Pons (tissue), 1 donor: Measurements from ENCODE around the gene SAA4.
"Not testable (repeated sequence)": the region's sequence is repeated elsewhere in the genome, so short reads cannot be mapped to it uniquely, and the experiment has no call there.

Experiments used
- DNase-seq: peaks from one replicate; pipeline ENCODE4 v3.0.0-alpha.2; 2016; ENCODE audit warnings: low spot score

Gene SAA4

DNA sequence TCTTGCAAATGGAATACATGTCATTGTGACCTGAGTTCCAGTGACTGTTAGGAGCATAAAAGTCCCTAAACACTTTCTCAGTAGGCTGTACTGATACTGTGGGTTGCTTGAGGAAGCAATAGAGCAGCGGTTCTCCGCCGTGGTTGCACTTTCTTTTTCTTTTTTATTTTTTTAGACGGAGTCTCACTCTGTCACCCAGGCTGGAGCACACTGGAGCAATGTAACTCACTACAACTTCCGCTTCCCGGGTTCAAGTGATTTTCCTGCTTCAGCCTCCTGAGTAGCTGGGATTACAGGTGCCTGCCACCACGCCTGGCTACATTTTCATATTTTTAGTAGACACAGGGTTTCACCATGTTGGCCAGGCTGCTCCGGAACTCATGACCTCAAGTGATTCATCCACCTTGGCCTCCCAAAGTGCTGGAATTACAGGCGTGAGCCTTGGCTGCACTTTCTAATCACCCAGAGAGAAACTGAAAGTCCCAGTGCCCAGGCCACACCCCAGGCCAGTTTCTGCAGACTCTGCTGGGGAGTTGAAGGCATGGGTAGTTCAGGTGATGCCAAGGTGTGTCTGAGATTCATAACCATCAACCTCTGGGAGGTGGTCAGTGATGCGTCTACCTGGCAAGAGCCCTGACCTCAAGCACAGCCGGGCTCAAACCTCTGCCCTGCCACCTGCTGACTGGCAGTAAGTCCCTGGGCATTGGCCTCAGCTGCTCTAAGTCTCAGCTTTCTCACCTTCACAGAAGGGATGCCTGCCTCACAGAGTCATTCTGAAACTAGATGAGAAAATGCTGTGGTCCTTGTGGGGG is 10.0 kb upstream of the SAA4 start:
- not testable (repeated sequence) for DNase-seq

GRCh38 chr11:18245396-18245795 is 8.8 kb upstream of the SAA4 start:
- no peak for DNase-seq

DNA sequence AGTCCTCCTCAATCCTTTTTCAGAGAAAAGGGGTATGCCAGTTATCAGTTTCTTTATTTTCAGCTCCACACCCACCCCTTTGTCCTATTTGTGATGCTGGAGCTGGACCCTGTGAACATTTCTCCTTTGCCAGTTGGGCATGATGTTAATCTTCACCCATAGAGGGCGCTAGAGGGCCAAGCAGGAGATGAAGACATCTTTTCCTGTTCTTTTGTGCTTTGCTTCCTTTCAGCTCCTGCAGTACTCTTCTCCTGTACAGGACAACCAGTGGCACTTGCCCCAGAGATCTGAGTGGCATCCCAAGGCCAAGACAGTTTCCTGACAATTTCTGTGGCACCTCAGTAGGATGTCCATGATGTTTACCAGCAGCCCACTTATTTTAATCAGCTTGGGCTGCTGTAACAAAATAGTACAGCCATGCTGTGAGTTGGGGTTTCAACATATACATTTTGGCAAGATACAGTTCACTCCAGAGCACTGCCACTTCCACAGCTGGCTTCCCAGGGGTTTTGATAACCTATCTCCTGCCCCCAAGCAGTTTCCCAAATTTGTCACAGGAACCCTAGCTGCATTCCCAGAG is 7.3 kb upstream of the SAA4 start:
- DNase-seq: peak; percentile 49

GRCh38 chr11:18239655-18240054 is 3.1 kb upstream of the SAA4 start:
- DNase-seq: no peak

- no peak for DNase-seq
Measured at GRCh38 chr11:18235394-18236334, 938 bp downstream of the SAA4 start.

DNA sequence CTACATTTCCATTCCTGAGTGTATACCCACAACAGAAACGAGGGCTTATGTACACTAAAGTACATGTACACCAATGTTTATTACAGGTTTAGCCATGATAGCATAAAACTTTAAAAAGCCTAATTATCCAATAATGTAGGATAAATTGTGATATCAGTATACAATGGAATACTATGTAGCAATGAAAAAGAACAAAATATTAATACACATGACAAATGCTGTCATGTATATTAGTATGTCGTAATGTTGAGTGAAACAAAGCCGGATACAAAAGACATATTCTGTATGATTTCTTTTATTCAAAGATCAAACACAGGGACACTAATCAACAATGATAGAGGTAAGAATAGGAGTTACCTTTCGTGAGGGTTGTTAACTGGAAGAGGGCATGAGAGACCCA is 2.7 kb downstream of the SAA4 start:
- no peak for DNase-seq

DNA sequence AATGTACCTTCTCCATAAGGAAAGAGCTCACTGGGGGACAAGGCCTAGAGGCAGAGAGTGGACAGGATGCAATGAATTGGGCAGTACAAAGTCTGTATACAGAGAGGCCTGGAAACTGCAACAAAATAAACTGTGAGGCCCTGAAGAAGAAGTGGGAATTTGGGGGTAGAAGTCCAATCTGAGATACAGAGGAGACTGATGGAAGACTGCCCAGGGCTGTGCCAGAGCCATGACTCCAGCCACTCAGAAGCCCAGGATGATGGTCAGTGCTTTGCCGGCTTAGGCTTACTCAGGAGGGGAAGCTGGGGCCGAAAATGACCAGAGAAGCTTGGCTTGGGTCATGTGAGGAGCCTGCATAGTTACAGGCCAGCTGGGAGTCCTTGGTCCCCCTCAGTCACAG is 5.7 kb downstream of the SAA4 start:
- no peak for DNase-seq

GRCh38 chr11:18229501-18229900 is 7.1 kb downstream of the SAA4 start:
- DNase-seq: no peak

GRCh38 chr11:18225913-18226312 is 10.7 kb downstream of the SAA4 start:
- DNase-seq: no peak

DNA sequence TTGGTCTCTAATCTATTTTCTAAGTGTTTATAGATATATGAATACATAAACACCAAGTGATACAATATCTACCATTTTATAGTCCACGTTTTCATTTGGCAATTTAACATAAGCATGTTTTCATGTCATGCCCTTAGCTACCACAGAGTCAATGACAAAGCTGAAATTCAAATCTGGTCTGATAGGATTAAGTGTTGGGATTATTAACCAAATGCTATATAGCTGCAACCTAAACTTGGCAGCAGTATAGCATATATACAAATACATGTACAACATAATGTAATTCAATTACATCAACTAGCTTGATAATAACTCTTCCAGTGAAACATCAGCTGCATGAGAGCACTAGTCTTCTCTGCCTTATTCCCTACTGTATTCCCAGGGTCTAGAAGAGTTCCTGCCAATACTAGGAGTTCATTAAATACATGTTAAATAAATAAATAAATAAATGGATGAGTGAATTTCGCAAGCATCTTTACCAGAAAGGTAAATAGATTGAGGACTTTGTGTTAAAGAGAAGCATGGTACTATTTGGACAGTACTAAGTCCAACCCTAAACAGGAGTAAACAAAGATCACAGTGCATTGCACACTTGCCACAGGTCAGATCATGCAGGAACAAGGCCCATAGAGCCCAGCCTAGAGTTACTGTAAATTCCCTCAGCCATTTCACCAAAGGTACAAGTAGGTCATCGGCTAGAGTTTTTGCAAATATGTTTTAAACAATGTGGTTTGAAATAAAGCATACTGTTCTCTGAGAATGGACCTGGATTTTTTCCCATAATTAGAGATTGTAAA is 12.8 kb downstream of the SAA4 start:
- DNase-seq: no peak

GRCh38 chr11:18222814-18223421 is 13.7 kb downstream of the SAA4 start:
- no peak for DNase-seq

- DNase-seq: no peak
Measured at GRCh38 chr11:18221274-18221876, 15.2 kb downstream of the SAA4 start.

GRCh38 chr11:18209058-18209457 is 27.5 kb downstream of the SAA4 start:
- no peak for DNase-seq

DNA sequence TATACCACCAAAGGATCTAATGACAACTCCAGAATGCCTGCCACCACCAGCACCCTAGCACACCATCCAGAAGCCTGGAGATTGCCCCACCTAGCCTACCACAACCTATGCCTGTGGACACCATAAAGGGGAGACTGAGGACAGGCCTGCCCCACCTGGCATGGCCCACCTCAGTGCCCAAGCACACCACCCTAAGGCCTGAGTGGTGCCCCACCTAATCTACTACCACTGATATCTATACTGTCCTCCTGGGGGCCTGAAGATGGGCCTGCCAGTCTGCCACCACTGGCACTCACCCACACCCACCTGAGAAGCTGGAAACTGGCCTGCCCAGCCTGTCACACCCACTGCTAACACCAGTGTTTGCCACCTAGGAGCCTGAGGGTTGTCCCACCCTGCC is 31.8 kb downstream of the SAA4 start:
- DNase-seq: no peak

DNA sequence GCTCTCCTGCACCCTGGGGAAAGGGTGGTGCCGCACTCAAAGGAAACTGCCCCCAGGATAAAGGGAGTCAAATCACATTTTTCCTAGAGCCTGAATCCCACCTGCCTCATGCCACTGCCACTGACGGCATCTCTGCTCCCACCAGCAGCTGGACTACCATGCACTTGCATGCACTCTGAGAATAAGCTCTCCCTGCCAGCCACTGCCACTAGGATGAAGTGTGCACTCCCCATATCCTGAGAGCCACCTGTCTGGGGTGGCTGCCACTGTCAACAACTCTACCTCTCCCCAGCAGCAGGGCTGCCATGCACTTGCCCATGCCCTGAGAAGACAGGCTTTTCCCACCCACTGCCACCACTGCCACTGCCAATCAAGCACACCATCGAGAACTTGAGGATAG is 32.4 kb downstream of the SAA4 start:
- DNase-seq: no peak

DNA sequence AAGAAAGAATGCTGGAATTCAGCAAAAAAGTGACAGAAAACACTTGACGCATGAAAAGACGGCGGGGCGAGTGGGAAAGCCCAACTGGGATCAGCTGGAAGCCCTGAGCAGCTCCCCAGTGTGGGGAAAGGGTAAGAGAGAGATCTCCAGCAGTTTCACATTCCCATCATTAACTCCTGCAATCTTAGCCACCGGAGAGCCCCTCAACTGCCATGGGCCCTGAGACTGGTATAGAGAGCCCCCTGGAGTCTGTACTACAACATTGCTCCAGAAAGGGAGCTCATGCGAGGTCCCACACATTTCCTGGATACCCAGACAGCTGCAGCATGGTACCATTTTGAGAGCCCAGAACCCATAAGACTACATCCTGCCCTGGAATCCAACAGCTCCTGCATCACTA is 32.9 kb downstream of the SAA4 start:
- no peak for DNase-seq

DNA sequence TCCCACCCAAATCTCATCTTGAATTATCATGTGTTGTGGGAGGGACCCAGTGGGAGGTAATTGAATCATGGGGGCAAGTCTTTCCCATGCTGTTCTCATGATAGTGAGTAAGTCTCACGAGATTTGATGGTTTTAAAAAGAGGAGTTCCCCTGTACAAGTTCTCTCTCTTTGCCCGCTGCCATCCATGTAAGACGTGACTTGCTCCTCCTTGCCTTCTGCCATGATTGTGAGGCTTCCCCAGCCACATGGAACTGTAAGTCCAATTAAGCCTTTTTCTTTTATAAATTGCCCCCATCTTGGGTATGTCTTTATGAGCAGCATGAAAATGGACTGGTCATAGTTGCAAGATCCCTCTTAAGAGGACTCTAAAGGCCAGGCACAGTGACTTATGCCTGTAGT is 38.9 kb downstream of the SAA4 start:
- not testable (repeated sequence) for DNase-seq

GRCh38 chr11:18196532-18196931 is 40.1 kb downstream of the SAA4 start:
- DNase-seq: no peak

GRCh38 chr11:18193010-18193409 is 43.6 kb downstream of the SAA4 start:
- peak; percentile 18 for DNase-seq

GRCh38 chr11:18191376-18191775 is 45.2 kb downstream of the SAA4 start:
- DNase-seq: peak; percentile 45
